ENCODE measurements around the gene ARMC9.

- TF ChIP-seq CTCF (conservative IDR thresholded peaks at IDR 0.05; ENCODE audit: low read depth, low read length) (no peak), EZH2 (IDR thresholded peaks at IDR 0.05; ENCODE audit: borderline replicate concordance, low read depth, low read length, poor library complexity, severe bottlenecking) (no peak)
Observed at GRCh38 chr2:231385429-231385828, 187.0 kb downstream of the ARMC9 start.
